ENCODE results near the gene S1PR1. TPM values are rescaled to one million over a fixed set of nuclear protein-coding genes. Genes with fewer than 3 reads are reported as not detected.
A peak's percentile ranks its signal among the peaks of the same experiment; 100 is the strongest.
"Not testable (repeated sequence)": the region's sequence is repeated elsewhere in the genome, so short reads cannot be mapped to it uniquely, and the experiment has no call there.

S1PR1 gene
- polyA plus RNA-seq: 1 to 10 TPM; 2.4 to 6.0 TPM

DNA sequence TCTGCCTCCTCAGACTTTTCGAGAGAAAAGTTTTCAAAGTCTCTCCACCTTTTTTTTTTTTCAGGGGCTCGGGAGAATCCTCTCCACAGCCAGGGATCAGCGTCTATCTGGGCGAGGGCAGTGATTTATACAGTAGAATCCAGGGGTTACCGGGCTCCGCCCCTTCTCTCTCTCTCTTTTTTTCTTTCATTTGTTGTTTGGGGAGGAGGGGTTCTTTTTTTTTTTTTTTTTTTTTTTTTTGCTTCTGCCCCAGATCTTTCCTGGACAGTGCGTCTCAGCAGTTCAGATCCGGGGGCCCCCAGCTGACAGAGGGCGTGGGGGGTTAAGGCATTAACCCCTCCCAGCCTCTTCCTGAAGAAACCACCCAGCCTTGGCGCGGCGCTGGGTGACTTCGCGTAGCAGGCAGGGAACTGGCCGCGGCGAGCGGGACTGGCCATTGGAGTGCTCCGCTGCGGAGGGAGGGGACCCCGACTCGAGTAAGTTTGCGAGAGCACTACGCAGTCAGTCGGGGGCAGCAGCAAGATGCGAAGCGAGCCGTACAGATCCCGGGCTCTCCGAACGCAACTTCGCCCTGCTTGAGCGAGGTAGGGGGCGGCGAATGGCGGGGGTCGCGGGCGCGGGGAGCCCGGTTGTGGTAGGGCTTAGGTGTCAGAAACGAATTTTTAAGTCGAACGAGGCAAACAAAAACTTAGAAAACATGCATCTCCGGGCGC lies at the start of gene S1PR1:
S1PR1 (plus strand) TSS at position 504 of the 713 bp plus-strand sequence. CDS start 1,966 bp downstream, outside the sequence.
- WGBS, 2 donors: 1 to 2% methylated on average over 46 of the region's 46 CpGs
- peak within 1 kb of the TSS; percentile 48 to 64 for H3K4me3 ChIP-seq (ENCODE audit: low read depth in 1 of 2, low read length in 2 of 2)
- no peaks in the 10 kb centered on the region for H3K36me3 ChIP-seq (ENCODE audit: control insufficient read depth in 2 of 2, insufficient read depth in 2 of 2, low read length in 1 of 2)
- peak within 1 kb of the TSS; percentile 42 to 66 for H3K27ac ChIP-seq (ENCODE audit: low read depth in 2 of 2, low read length in 1 of 2)
- H3K9me3 ChIP-seq (ENCODE audit: control insufficient read depth in 2 of 2, insufficient read depth in 1 of 2, low read depth in 1 of 2, low read length in 1 of 2): no peaks in the 10 kb centered on the region
- H3K27me3 ChIP-seq (ENCODE audit: control insufficient read depth in 1 of 2, insufficient read depth in 2 of 2, low read length in 2 of 2): no peaks in the 10 kb centered on the region
- H3K4me1 ChIP-seq (ENCODE audit: control insufficient read depth in 2 of 2, insufficient read depth in 2 of 2, low read length in 1 of 2): peaks cover 6 to 8% of the 10 kb centered on the region in 2 donors

DNA sequence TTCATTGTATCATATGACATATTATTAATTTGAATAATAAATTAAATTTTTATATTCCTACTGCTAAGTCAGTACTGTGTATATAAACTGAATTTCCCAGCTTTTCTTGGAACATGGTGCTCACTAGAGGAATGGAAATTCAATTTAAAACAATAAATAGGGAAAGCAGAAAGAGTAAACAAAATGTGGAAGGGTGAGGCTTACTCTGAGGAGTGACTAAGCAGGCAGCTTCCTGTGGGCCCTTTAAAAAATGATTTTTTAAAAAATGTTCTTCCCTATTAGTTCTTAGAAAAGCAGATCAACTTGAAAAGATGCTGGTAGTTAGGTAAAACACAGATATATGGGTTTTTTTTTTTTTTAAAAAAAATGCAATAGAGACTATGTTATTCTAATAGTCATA lies 49.5 kb upstream of the S1PR1 start:
- Histone ChIP-seq H3K36me3 (ENCODE audit: control insufficient read depth in 2 of 2, insufficient read depth in 2 of 2, low read length in 1 of 2) (no peaks in the 10 kb centered on the region), H3K27me3 (ENCODE audit: control insufficient read depth in 1 of 2, insufficient read depth in 2 of 2, low read length in 2 of 2) (no peaks in the 10 kb centered on the region), H3K4me3 (ENCODE audit: low read depth in 1 of 2, low read length in 2 of 2) (no peak overlapping the region), H3K9me3 (ENCODE audit: control insufficient read depth in 2 of 2, insufficient read depth in 1 of 2, low read depth in 1 of 2, low read length in 1 of 2) (no peaks in the 10 kb centered on the region), H3K4me1 (ENCODE audit: control insufficient read depth in 2 of 2, insufficient read depth in 2 of 2, low read length in 1 of 2) (no peaks in the 10 kb centered on the region), H3K27ac (ENCODE audit: low read depth in 2 of 2, low read length in 1 of 2) (no peak overlapping the region)

DNA sequence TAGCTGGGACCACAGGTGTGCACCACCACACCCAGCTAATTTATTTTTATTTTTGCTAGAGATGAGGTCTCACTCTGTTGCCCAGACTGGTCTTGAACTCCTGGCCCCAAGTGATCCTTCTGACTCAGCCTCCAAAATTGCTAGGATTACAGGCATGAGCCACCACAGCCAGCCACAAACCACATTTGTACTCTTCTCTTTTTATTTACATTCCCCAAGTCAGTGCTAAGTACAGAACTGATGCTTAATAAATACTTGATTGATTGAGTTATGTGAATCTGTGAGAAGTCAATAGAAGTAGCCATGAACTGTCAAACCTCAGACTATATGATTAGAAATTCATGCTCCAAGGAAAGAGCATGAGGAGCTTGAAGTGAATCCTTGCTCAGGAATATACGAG lies 48.5 kb upstream of the S1PR1 start:
- H3K4me1 ChIP-seq (ENCODE audit: control insufficient read depth in 2 of 2, insufficient read depth in 2 of 2, low read length in 1 of 2): no peaks in the 10 kb centered on the region
- 85 to 89% methylated on average over 1 of the region's 1 CpG for WGBS, 2 donors
- no peaks in the 10 kb centered on the region for H3K9me3 ChIP-seq (ENCODE audit: control insufficient read depth in 2 of 2, insufficient read depth in 1 of 2, low read depth in 1 of 2, low read length in 1 of 2)
- H3K27ac ChIP-seq (ENCODE audit: low read depth in 2 of 2, low read length in 1 of 2): no peak overlapping the region
- no peaks in the 10 kb centered on the region for H3K27me3 ChIP-seq (ENCODE audit: control insufficient read depth in 1 of 2, insufficient read depth in 2 of 2, low read length in 2 of 2)
- H3K4me3 ChIP-seq (ENCODE audit: low read depth in 1 of 2, low read length in 2 of 2): no peak overlapping the region
- H3K36me3 ChIP-seq (ENCODE audit: control insufficient read depth in 2 of 2, insufficient read depth in 2 of 2, low read length in 1 of 2): no peaks in the 10 kb centered on the region

DNA sequence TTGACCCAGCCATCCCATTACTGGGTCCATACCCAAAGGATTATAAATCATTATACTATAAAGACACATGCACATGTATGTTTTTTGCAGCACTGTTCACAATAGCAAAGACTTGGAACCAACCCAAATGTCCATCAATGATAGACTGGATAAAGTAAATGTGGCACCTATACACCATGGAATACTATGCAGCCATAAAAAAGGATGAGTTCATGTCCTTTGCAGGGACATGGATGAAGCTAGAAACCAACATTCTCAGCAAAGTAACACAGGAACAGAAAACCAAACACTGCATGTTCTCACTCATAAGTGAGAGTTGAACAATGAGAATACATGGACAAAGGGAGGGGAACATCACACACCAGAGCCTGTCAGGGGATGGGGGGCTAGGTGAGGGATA lies 47.9 kb upstream of the S1PR1 start:
- H3K36me3 ChIP-seq (ENCODE audit: control insufficient read depth in 2 of 2, insufficient read depth in 2 of 2, low read length in 1 of 2); H3K27me3 ChIP-seq (ENCODE audit: control insufficient read depth in 1 of 2, insufficient read depth in 2 of 2, low read length in 2 of 2); H3K9me3 ChIP-seq (ENCODE audit: control insufficient read depth in 2 of 2, insufficient read depth in 1 of 2, low read depth in 1 of 2, low read length in 1 of 2); H3K4me3 ChIP-seq (ENCODE audit: low read depth in 1 of 2, low read length in 2 of 2); H3K4me1 ChIP-seq (ENCODE audit: control insufficient read depth in 2 of 2, insufficient read depth in 2 of 2, low read length in 1 of 2); H3K27ac ChIP-seq (ENCODE audit: low read depth in 2 of 2, low read length in 1 of 2): not testable (repeated sequence)

DNA sequence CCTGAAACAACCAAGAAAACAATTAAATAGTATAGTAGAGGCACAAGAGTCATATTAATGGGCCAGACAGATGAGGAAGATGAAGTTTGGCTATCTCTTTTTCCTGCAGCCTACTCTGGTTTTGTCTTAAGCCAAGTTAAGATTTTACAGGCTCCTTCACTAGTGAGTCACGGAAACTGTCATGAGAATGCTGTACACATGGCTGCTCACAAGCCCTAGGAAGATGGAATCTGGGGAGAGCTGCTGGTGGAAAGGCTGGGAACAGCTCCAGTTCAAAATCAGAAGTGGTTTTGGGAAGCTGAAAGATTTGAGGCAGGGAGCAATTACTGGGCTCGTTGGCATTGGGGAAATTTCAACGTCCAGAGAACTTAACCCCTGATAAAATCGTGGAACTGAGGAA lies 46.4 kb upstream of the S1PR1 start:
- no peaks in the 10 kb centered on the region for H3K36me3 ChIP-seq (ENCODE audit: control insufficient read depth in 2 of 2, insufficient read depth in 2 of 2, low read length in 1 of 2)
- 70 to 77% methylated on average over 4 of the region's 4 CpGs for WGBS, 2 donors
- no peak overlapping the region for H3K27ac ChIP-seq (ENCODE audit: low read depth in 2 of 2, low read length in 1 of 2)
- H3K4me3 ChIP-seq (ENCODE audit: low read depth in 1 of 2, low read length in 2 of 2): no peak overlapping the region
- H3K4me1 ChIP-seq (ENCODE audit: control insufficient read depth in 2 of 2, insufficient read depth in 2 of 2, low read length in 1 of 2): no peaks in the 10 kb centered on the region
- no peaks in the 10 kb centered on the region for H3K9me3 ChIP-seq (ENCODE audit: control insufficient read depth in 2 of 2, insufficient read depth in 1 of 2, low read depth in 1 of 2, low read length in 1 of 2)
- no peaks in the 10 kb centered on the region for H3K27me3 ChIP-seq (ENCODE audit: control insufficient read depth in 1 of 2, insufficient read depth in 2 of 2, low read length in 2 of 2)

GRCh38 chr1:101191049-101191448 lies 45.8 kb upstream of the S1PR1 start:
- H3K4me3 ChIP-seq (ENCODE audit: low read depth in 1 of 2, low read length in 2 of 2): no peak overlapping the region
- no peaks in the 10 kb centered on the region for H3K9me3 ChIP-seq (ENCODE audit: control insufficient read depth in 2 of 2, insufficient read depth in 1 of 2, low read depth in 1 of 2, low read length in 1 of 2)
- no peaks in the 10 kb centered on the region for H3K36me3 ChIP-seq (ENCODE audit: control insufficient read depth in 2 of 2, insufficient read depth in 2 of 2, low read length in 1 of 2)
- no peak overlapping the region for H3K27ac ChIP-seq (ENCODE audit: low read depth in 2 of 2, low read length in 1 of 2)
- no peaks in the 10 kb centered on the region for H3K27me3 ChIP-seq (ENCODE audit: control insufficient read depth in 1 of 2, insufficient read depth in 2 of 2, low read length in 2 of 2)
- no peaks in the 10 kb centered on the region for H3K4me1 ChIP-seq (ENCODE audit: control insufficient read depth in 2 of 2, insufficient read depth in 2 of 2, low read length in 1 of 2)

DNA sequence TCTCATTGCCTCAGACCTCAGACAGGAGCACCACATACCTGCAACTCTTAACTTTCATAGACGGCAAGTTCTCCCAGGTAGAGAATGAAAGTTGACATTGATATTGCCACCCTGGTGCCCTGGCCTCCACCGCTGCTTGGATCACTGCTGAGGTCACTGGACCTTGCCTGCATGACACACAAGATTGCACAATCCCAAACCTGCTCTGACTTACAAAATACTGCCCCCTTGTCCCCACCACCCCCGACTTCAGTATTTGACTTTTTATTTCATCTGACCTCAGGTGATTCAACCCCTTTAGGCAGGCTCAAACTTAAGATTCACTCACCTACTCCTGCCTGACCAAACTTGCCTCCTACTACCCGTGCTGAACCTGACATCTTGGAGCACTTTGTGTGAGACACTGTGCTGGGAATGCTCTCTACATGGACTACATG lies 43.1 kb upstream of the S1PR1 start:
- Histone ChIP-seq H3K27ac (ENCODE audit: low read depth in 2 of 2, low read length in 1 of 2) (no peak overlapping the region), H3K9me3 (ENCODE audit: control insufficient read depth in 2 of 2, insufficient read depth in 1 of 2, low read depth in 1 of 2, low read length in 1 of 2) (no peaks in the 10 kb centered on the region), H3K27me3 (ENCODE audit: control insufficient read depth in 1 of 2, insufficient read depth in 2 of 2, low read length in 2 of 2) (no peaks in the 10 kb centered on the region), H3K36me3 (ENCODE audit: control insufficient read depth in 2 of 2, insufficient read depth in 2 of 2, low read length in 1 of 2) (no peaks in the 10 kb centered on the region), H3K4me3 (ENCODE audit: low read depth in 1 of 2, low read length in 2 of 2) (no peak overlapping the region), H3K4me1 (ENCODE audit: control insufficient read depth in 2 of 2, insufficient read depth in 2 of 2, low read length in 1 of 2) (no peaks in the 10 kb centered on the region)
- 76 to 79% methylated on average over 4 of the region's 4 CpGs for WGBS, 2 donors

- WGBS, 2 donors: 65 to 81% methylated on average over 1 of the region's 1 CpG
- Histone ChIP-seq H3K9me3 (ENCODE audit: control insufficient read depth in 2 of 2, insufficient read depth in 1 of 2, low read depth in 1 of 2, low read length in 1 of 2) (no peaks in the 10 kb centered on the region), H3K36me3 (ENCODE audit: control insufficient read depth in 2 of 2, insufficient read depth in 2 of 2, low read length in 1 of 2) (no peaks in the 10 kb centered on the region), H3K27ac (ENCODE audit: low read depth in 2 of 2, low read length in 1 of 2) (no peak overlapping the region), H3K27me3 (ENCODE audit: control insufficient read depth in 1 of 2, insufficient read depth in 2 of 2, low read length in 2 of 2) (no peaks in the 10 kb centered on the region), H3K4me1 (ENCODE audit: control insufficient read depth in 2 of 2, insufficient read depth in 2 of 2, low read length in 1 of 2) (no peaks in the 10 kb centered on the region), H3K4me3 (ENCODE audit: low read depth in 1 of 2, low read length in 2 of 2) (no peak overlapping the region)
Measured at GRCh38 chr1:101194746-101195145, 42.1 kb upstream of the S1PR1 start.

- 88 to 92% methylated on average over 2 of the region's 2 CpGs for WGBS, 2 donors
- H3K4me3 ChIP-seq (ENCODE audit: low read depth in 1 of 2, low read length in 2 of 2): no peak overlapping the region
- H3K9me3 ChIP-seq (ENCODE audit: control insufficient read depth in 2 of 2, insufficient read depth in 1 of 2, low read depth in 1 of 2, low read length in 1 of 2): no peaks in the 10 kb centered on the region
- no peak overlapping the region for H3K27ac ChIP-seq (ENCODE audit: low read depth in 2 of 2, low read length in 1 of 2)
- no peaks in the 10 kb centered on the region for H3K36me3 ChIP-seq (ENCODE audit: control insufficient read depth in 2 of 2, insufficient read depth in 2 of 2, low read length in 1 of 2)
- no peaks in the 10 kb centered on the region for H3K27me3 ChIP-seq (ENCODE audit: control insufficient read depth in 1 of 2, insufficient read depth in 2 of 2, low read length in 2 of 2)
- H3K4me1 ChIP-seq (ENCODE audit: control insufficient read depth in 2 of 2, insufficient read depth in 2 of 2, low read length in 1 of 2): no peaks in the 10 kb centered on the region
Measured at GRCh38 chr1:101196668-101197067, 40.2 kb upstream of the S1PR1 start.

DNA sequence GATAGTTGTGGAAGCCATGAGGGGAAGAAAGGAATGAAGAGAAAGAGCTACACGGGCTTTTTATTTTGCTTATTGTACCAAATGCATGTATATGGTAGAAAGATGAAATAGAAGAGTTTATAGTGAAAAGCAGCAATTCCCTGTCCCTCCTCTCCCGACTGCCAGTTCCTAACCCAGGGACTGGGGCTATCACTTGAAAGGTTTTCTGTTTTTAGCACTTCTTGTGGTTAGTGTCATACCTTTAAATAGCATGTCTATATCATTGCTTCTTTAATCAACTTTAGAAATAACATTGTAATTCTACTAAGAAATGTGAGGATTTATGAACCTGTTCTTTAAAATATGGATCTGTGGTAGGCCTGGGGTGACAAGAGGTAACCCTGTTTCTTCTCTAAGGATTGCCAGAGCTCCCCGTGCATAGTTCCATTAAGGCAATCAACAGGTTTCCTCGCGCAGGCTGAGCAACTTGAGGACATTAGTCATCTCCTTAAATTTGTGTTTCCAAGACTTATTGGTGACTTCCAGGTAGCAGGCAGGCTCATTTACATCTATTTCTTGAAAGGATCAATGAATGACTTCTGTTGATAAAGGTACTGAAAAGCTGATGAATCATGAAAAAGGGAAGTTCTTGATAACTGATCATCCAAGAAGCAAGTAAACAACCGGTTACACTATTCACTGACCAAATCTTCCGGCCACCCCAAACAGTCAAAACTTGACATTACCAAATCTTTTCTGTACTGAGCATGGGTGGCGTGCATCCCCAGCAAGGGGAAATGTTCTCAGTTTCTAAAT lies 37.8 kb upstream of the S1PR1 start:
- Histone ChIP-seq H3K4me3 (ENCODE audit: low read depth in 1 of 2, low read length in 2 of 2) (no peak overlapping the region), H3K4me1 (ENCODE audit: control insufficient read depth in 2 of 2, insufficient read depth in 2 of 2, low read length in 1 of 2) (no peaks in the 10 kb centered on the region), H3K27ac (ENCODE audit: low read depth in 2 of 2, low read length in 1 of 2) (no peak overlapping the region), H3K27me3 (ENCODE audit: control insufficient read depth in 1 of 2, insufficient read depth in 2 of 2, low read length in 2 of 2) (no peaks in the 10 kb centered on the region), H3K36me3 (ENCODE audit: control insufficient read depth in 2 of 2, insufficient read depth in 2 of 2, low read length in 1 of 2) (no peaks in the 10 kb centered on the region), H3K9me3 (ENCODE audit: control insufficient read depth in 2 of 2, insufficient read depth in 1 of 2, low read depth in 1 of 2, low read length in 1 of 2) (no peaks in the 10 kb centered on the region)
- 73 to 79% methylated on average over 8 of the region's 8 CpGs for WGBS, 2 donors
